Neural cell (in vitro differentiated cells): ENCODE data around the gene BMP10. TPM values are rescaled to one million over a fixed set of nuclear protein-coding genes. Genes with fewer than 3 reads are reported as not detected.
"Not testable (repeated sequence)": the region's sequence is repeated elsewhere in the genome, so short reads cannot be mapped to it uniquely, and the experiment has no call there.

ENCODE experiments used
- H2AFZ ChIP-seq: fragments of 200-600, 300-800 bp; sonication (generic), shearing (Covaris generic); 2 replicates; pipeline ENCODE4 v1.6.0; 2014; ENCODE audit warnings: low read depth, mild to moderate bottlenecking, antibody characterized with exemption, low read length, moderate library complexity
- H3F3A ChIP-seq: fragments of 200-600 bp; shearing (Covaris generic); 2 replicates; pipeline ENCODE4 v1.6.1; 2016; ENCODE audit warnings: mild to moderate bottlenecking, moderate library complexity, mixed read lengths, antibody characterized with exemption, low read length; ENCODE audit not compliant: insufficient read depth, poor library complexity, severe bottlenecking
- H3K27ac ChIP-seq: fragments of 200-600, 300-800 bp; sonication (generic), shearing (Covaris generic); 2 replicates; pipeline ENCODE4 v1.5.1; 2014; ENCODE audit warnings: mild to moderate bottlenecking, low read length, moderate library complexity
- H3K27me3 ChIP-seq: fragments of 300-800, 200-600 bp; sonication (generic), shearing (Covaris generic); 2 replicates; pipeline ENCODE4 v1.6.0; 2014; ENCODE audit warnings: mild to moderate bottlenecking, low read depth, low read length, moderate library complexity; ENCODE audit not compliant: insufficient read depth
- H3K36me3 ChIP-seq: fragments of 300-800, 200-600 bp; sonication (generic), shearing (Covaris generic); 2 replicates; pipeline ENCODE4 v1.5.1; 2014; ENCODE audit warnings: mild to moderate bottlenecking, antibody characterized with exemption, low read length, moderate library complexity; ENCODE audit not compliant: insufficient read depth
- H3K4me2 ChIP-seq: fragments of 300-800, 200-600 bp; sonication (generic), shearing (Covaris generic); 2 replicates; pipeline ENCODE4 v1.6.0; 2014; ENCODE audit warnings: mild to moderate bottlenecking, low read length
- H3K4me3 ChIP-seq: fragments of 300-800, 200-600 bp; sonication (generic), shearing (Covaris generic); 2 replicates; pipeline ENCODE4 v1.5.1; 2014; ENCODE audit warnings: mild to moderate bottlenecking, low read length, moderate library complexity
- H3K79me2 ChIP-seq: fragments of 200-600 bp; shearing (Covaris generic); replicated peaks from 2 replicates; pipeline ENCODE4 v1.6.0; 2014; ENCODE audit warnings: mild to moderate bottlenecking, low read length, moderate library complexity; ENCODE audit not compliant: insufficient read depth
- H3K9ac ChIP-seq: fragments of 300-800, 200-600 bp; sonication (generic), shearing (Covaris generic); 2 replicates; pipeline ENCODE4 v1.6.1; 2016; ENCODE audit warnings: mild to moderate bottlenecking, low read length, mixed read lengths
- H3K9me2 ChIP-seq: fragments of 200-600 bp; shearing (Covaris generic); 2 replicates; pipeline ENCODE4 v1.6.1; 2016; ENCODE audit warnings: mild to moderate bottlenecking, low read length, mixed read lengths; ENCODE audit not compliant: insufficient read depth
- H3K9me3 ChIP-seq: fragments of 200-600, 300-800 bp; sonication (generic), shearing (Covaris generic); 2 replicates; pipeline ENCODE4 v1.6.1; 2016; ENCODE audit warnings: mild to moderate bottlenecking, mixed run types, low read length, moderate library complexity, mixed read lengths
- H4K20me1 ChIP-seq: fragments of 200-600 bp; shearing (Covaris generic); 2 replicates; pipeline ENCODE4 v1.6.1; 2016; ENCODE audit warnings: mild to moderate bottlenecking, mixed run types; ENCODE audit not compliant: insufficient read depth
- CTCF ChIP-seq: fragments of 450-650 bp; IDR thresholded peaks from 2 replicates; pipeline ENCODE4 v1.5.1; 2014; ENCODE audit warnings: antibody characterized with exemption, mild to moderate bottlenecking, moderate library complexity; ENCODE audit not compliant: poor library complexity, severe bottlenecking
- EP300 ChIP-seq: fragments of 450-650 bp; conservative IDR thresholded peaks from 2 replicates; pipeline ENCODE4 v1.6.1; 2014; ENCODE audit warnings: antibody characterized with exemption, mild to moderate bottlenecking, moderate library complexity; ENCODE audit not compliant: poor library complexity, severe bottlenecking
- EZH2 ChIP-seq: fragments of 200-600, 300-800 bp; shearing (Covaris generic), sonication (generic); IDR thresholded peaks from 2 replicates; pipeline ENCODE4 v1.6.1; 2014; ENCODE audit warnings: antibody characterized with exemption, low read length, borderline replicate concordance, mild to moderate bottlenecking; ENCODE audit not compliant: insufficient read depth, poor library complexity, severe bottlenecking
- MXI1 ChIP-seq: fragments of 450-650 bp; conservative IDR thresholded peaks from 2 replicates; pipeline ENCODE4 v1.6.1; 2014; ENCODE audit warnings: antibody characterized with exemption, mild to moderate bottlenecking; ENCODE audit not compliant: poor library complexity, severe bottlenecking
- POLR2AphosphoS5 ChIP-seq: IDR thresholded peaks from 2 replicates; pipeline ENCODE4 v1.6.1; 2012
- RAD21 ChIP-seq: fragments of 450-650 bp; conservative IDR thresholded peaks from 2 replicates; pipeline ENCODE4 v1.6.1; 2014; ENCODE audit warnings: antibody characterized with exemption, mild to moderate bottlenecking, moderate library complexity
- REST ChIP-seq: IDR thresholded peaks from 2 replicates; pipeline ENCODE4 v1.6.1; 2012; ENCODE audit warnings: borderline replicate concordance
- SMC3 ChIP-seq: fragments of 450-650 bp; conservative IDR thresholded peaks from 2 replicates; pipeline ENCODE4 v1.6.1; 2014; ENCODE audit warnings: antibody characterized with exemption, mild to moderate bottlenecking, moderate library complexity; ENCODE audit not compliant: poor library complexity
- TAF1 ChIP-seq: IDR thresholded peaks from 2 replicates; pipeline ENCODE4 v1.6.1; 2012; ENCODE audit warnings: low read depth
- polyA plus RNA-seq: library from polyadenylated mRNA; depleted of rRNA; stranded (reverse); fragments of >200 nt; gene quantifications from 2 replicates; pipeline ENCODE4 v1.2.3, GENCODE V29; 2014

The BMP10 gene
- polyA plus RNA-seq, 1 donor from 2014 or later: not detected

DNA sequence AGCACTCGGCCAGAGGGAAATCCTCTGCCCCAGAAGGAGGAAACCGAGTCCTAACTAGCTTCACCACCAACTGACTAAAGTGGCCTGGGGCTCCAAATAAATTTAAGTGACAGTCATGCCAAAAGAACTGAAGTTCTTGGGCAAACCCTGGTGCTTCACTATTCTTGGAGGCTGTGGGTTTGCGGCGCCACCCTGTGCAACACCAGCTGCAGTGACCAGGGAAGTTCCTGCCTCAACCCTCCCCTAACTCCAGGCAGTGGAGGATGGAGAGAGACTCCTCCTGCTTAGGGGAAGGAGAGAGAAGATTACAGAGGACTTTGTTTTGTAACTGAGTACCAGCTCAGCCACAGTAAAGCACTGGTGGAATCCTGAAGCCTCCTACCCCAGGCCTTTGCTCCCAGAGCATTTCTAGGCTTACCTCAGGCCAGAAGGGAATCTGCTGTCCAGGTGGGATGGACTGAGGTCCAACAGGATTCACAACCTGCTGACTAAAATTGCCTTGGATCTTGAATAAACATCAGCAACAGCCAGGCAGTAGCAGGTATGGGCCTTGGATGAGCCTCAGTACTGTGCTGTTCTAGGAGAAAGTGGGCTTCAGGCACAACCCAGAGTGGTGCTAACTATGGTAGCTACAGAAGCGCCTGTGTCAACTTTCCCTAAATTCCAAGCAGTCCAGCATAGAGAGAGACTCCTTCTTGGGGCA is 29.4 kb upstream of the BMP10 start:
- Histone ChIP-seq H3K9ac (no peak overlapping the region), H3K36me3 (no peaks in the 10 kb centered on the region), H3K27ac (no peak overlapping the region), H2AFZ (no peak overlapping the region), H3K9me3 (peaks cover 5% of the 10 kb centered on the region), H4K20me1 (no peaks in the 10 kb centered on the region), H3K4me3 (no peak overlapping the region), H3F3A (no peaks in the 10 kb centered on the region), H3K4me2 (no peak overlapping the region), H3K27me3 (no peaks in the 10 kb centered on the region), H3K79me2 (no peaks in the 10 kb centered on the region), H3K9me2 (no peaks in the 10 kb centered on the region)
- TF ChIP-seq RAD21 (no peak), EZH2 (no peak)

DNA sequence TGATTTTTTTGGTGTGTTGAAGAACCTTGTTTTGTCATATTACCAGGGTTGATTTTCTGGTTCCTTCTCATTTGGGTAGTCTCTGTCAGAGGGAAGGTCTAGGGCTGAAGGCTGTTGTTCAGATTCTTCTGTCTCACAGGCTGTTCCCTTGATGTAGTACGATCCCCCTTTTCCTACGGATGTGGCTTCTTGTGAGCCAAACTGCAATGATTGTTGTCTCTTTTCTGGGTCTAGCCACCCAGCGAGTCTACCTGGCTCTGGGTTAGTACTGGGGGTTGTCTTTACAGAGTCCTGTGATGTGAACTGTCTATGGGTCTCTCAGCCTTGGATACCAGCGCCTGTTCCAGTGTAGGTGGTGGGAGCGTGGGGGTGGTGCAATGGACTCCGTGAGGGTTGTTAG is 24.8 kb upstream of the BMP10 start:
- not testable (repeated sequence) for H3F3A ChIP-seq, H3K36me3 ChIP-seq, H3K9me2 ChIP-seq, H3K9ac ChIP-seq, H3K4me2 ChIP-seq, H3K27ac ChIP-seq, H3K79me2 ChIP-seq, H4K20me1 ChIP-seq, H3K9me3 ChIP-seq, H2AFZ ChIP-seq, H3K4me3 ChIP-seq, H3K27me3 ChIP-seq

DNA sequence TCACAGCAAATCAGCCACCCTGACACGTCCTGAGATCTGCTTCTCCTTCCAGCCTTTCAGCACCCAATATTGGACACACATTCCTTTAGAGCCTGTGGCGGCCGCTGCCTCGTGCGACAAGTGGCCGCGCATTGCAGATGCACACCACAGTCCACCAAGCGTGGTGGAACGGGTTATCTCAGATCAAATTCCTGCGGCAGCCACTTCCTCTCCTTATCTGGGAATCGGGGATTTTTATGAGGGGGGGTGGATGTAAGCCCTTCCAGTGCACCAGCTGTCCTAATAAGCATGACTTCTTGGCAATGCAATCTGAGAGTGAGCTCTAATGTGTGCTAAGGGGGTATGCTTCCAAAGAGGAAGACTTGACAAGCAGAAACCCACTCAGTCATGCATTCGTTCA is 18.3 kb upstream of the BMP10 start:
- H3K36me3 ChIP-seq: no peaks in the 10 kb centered on the region
- H4K20me1 ChIP-seq: no peaks in the 10 kb centered on the region
- no peaks in the 10 kb centered on the region for H3K9me3 ChIP-seq
- TF ChIP-seq MXI1: no peak
- TF ChIP-seq SMC3: no peak
- no peak for TF ChIP-seq RAD21
- no peak for TF ChIP-seq EZH2
- TF ChIP-seq TAF1: no peak
- no peak for TF ChIP-seq CTCF
- TF ChIP-seq EP300: no peak
- TF ChIP-seq POLR2AphosphoS5: no peak
- no peak for TF ChIP-seq REST
- no peaks in the 10 kb centered on the region for H3K79me2 ChIP-seq
- no peak overlapping the region for H3K4me3 ChIP-seq
- H3K4me2 ChIP-seq: no peak overlapping the region
- no peak overlapping the region for H2AFZ ChIP-seq
- no peaks in the 10 kb centered on the region for H3K27me3 ChIP-seq
- H3K27ac ChIP-seq: no peak overlapping the region
- no peaks in the 10 kb centered on the region for H3F3A ChIP-seq
- no peak overlapping the region for H3K9ac ChIP-seq
- H3K9me2 ChIP-seq: no peaks in the 10 kb centered on the region
